Measurements from ENCODE around the gene ZC3H13.
"Not testable (repeated sequence)": the region's sequence is repeated elsewhere in the genome, so short reads cannot be mapped to it uniquely, and the experiment has no call there.

ZC3H13 gene

GRCh38 chr13:45989607-45990006 is 62.9 kb downstream of the ZC3H13 start:
- POLR2A ChIA-PET: no interaction called here
- DNase-seq (ENCODE audit: extremely low spot score): no peak
- TF ChIP-seq, protein P1, sequence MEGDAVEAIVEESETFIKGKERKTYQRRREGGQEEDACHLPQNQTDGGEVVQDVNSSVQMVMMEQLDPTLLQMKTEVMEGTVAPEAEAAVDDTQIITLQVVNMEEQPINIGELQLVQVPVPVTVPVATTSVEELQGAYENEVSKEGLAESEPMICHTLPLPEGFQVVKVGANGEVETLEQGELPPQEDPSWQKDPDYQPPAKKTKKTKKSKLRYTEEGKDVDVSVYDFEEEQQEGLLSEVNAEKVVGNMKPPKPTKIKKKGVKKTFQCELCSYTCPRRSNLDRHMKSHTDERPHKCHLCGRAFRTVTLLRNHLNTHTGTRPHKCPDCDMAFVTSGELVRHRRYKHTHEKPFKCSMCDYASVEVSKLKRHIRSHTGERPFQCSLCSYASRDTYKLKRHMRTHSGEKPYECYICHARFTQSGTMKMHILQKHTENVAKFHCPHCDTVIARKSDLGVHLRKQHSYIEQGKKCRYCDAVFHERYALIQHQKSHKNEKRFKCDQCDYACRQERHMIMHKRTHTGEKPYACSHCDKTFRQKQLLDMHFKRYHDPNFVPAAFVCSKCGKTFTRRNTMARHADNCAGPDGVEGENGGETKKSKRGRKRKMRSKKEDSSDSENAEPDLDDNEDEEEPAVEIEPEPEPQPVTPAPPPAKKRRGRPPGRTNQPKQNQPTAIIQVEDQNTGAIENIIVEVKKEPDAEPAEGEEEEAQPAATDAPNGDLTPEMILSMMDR (IDR thresholded peaks at IDR 0.05; ENCODE audit: control extremely low read depth, extremely low read depth, low read depth, missing control alignments): no peak
- CTCF ChIA-PET: interaction anchor here (1.0 to 1.9 kb wide), 2 partner anchors 21 to 33 kb away, joined by 4 to 5 read pairs; no protein-coding TSS in a partner anchor

GRCh38 chr13:45981127-45981526 is 71.4 kb downstream of the ZC3H13 start:
- CTCF ChIA-PET; DNase-seq (ENCODE audit: extremely low spot score); POLR2A ChIA-PET: not testable (repeated sequence)

GRCh38 chr13:45975337-45975736 is 77.2 kb downstream of the ZC3H13 start:
- DNase-seq (ENCODE audit: extremely low spot score): no peak
- TF ChIP-seq, protein P1 (IDR thresholded peaks at IDR 0.05; ENCODE audit: control extremely low read depth, extremely low read depth, low read depth, missing control alignments): no peak
- POLR2A ChIA-PET: no interaction called here
- CTCF ChIA-PET: no interaction called here

DNA sequence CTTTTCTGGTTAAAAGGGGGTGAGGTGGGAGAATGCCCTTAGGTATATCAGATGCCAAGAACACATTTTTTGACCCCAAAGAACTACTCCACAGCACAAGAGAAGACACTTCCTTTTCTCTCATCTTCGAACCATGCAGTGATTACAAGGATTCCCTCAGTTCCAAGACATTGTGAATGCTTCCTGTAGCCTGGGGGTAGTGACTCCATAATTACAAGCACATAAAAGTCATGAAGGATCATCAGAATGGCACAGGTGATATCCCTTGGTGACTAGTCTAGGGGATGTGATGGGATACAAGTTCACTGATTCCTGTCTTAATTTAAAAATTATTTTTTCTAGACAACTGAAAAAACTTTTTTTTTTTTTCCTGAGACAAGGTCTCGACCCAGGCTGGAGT is 78.0 kb downstream of the ZC3H13 start:
- ChIA-PET CTCF (no interaction called here), POLR2A (no interaction called here)

GRCh38 chr13:45967589-45967988 is 85.0 kb downstream of the ZC3H13 start:
- no peak for DNase-seq (ENCODE audit: extremely low spot score)
- TF ChIP-seq, protein P1 (IDR thresholded peaks at IDR 0.05; ENCODE audit: control extremely low read depth, extremely low read depth, low read depth, missing control alignments): no peak
- ChIA-PET POLR2A (no interaction called here), CTCF (no interaction called here)

More for the DNA sequence above, 78.0 kb downstream of the ZC3H13 start:
- no peak for DNase-seq (ENCODE audit: extremely low spot score)
- TF ChIP-seq, protein P1 (IDR thresholded peaks at IDR 0.05; ENCODE audit: control extremely low read depth, extremely low read depth, low read depth, missing control alignments): no peak

DNA sequence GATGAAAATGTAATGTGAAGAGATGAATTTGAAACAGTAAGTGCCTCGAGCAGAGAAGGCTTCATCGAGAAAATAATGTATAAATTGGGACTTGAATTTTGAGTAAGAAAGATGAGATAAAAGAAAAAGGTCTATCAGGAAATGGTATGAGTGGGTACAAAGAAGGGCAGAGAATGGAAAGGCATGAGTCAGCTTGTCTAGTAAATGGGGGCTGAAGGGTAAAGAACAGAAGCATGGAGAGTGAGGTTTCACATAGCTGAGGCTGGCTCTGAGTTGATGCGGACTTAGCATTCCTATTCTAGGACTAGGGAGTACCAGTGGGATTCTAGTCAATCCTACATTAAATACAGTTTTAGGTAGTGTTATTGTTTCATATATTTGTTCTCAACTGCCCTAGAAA is 85.8 kb downstream of the ZC3H13 start:
- no peak for DNase-seq (ENCODE audit: extremely low spot score)
- POLR2A ChIA-PET: no interaction called here
- TF ChIP-seq, protein P1 (IDR thresholded peaks at IDR 0.05; ENCODE audit: control extremely low read depth, extremely low read depth, low read depth, missing control alignments): no peak
- CTCF ChIA-PET: no interaction called here

DNA sequence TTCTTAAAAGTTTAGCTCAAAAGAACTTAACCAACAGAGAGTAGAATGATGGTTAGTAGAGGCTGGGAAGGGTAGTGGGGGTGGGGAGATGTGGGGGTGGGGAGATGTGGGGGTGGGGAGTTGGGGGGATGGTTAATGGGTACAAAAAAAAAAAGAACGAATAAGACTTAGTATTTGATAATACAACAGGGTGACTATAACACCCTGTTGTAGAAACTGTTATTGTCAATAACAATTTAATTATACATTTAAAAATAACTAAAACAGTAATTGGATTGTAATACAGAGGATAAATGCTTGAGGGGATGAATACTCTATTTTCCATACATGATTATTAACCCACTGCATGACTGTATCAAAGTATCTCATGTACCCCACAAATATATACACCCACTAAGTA is 91.1 kb downstream of the ZC3H13 start:
- CTCF ChIA-PET: no interaction called here
- TF ChIP-seq, protein P1 (IDR thresholded peaks at IDR 0.05; ENCODE audit: control extremely low read depth, extremely low read depth, low read depth, missing control alignments): no peak
- POLR2A ChIA-PET: no interaction called here
- DNase-seq (ENCODE audit: extremely low spot score): no peak
